HG03558 (cell line): Measurements from ENCODE around the gene LDLRAD4.
"Not testable (repeated sequence)": the region's sequence is repeated elsewhere in the genome, so short reads cannot be mapped to it uniquely, and the experiment has no call there.

Experiments used
- ATAC-seq: cut with Tn5 transposase; IDR thresholded peaks from one replicate; pipeline ENCODE4 v1.9.1; 2021; ENCODE audit warnings: moderate number of reproducible peaks; ENCODE audit not compliant: unreplicated experiment; ENCODE audit errors: extremely low read depth

LDLRAD4 gene

DNA sequence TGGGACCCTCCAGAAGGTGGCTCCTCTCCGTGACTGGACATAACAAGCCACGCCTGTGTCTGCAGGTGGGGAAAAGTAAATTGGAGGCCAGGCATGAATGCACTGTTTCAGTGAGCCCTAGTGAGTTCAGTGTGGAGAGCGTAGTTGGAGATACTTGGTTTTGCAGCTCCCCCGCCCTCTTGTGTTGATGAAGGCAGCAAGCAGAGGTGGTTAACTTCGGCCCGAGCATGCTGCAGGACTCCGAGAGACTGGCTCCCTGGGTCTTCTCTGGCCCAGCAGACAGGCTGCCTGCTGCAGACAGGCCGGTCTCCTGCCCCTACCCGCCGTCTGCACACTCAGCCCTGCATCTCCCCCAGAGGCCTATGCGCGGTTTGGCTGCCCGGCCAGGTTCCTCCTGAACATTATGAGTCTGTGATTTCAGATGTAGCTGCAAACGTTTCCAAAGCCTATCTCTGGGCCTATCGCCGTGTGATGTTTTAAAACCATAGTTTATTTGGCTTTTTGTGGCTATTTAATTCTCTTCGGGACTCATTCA lies 102.4 kb downstream of the LDLRAD4 start:
- no peak for ATAC-seq

DNA sequence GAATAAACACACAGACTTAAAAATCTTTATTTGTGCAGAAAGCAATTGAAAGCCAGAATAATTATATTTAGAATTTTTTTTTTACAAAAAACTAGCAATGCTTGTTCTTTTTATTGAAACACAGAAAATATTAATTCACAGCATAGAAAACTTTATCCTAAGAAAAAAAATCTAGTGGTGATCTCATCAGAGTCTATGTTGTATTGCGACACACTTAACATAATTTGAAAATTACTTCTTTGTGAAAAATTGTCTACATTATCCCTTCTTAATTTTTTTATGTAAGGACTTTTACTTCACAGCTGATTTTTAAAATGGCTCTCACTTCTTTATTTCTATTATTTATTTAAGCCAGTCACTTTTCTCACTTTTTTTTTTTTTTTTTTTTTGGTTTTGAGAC lies 103.4 kb downstream of the LDLRAD4 start:
- no peak for ATAC-seq

DNA sequence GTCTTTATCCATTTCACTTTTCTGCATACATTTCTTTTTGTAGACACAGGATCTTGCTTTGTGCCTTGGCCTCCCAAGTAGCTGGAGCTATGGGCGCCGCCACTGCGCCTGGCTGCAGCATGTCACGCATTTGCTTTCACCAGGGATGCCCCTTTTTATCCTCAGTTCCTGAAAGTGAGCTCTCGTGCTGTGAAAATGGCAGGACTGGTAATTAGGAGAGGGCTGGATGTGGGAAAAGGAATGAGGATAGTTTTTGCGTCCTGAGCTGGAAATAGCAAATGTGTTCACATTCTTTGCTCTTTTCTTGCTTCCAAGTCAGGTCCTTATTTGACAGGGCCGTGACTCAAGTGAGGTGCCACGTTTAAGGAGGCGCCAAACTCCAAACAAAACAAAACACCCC lies 104.6 kb downstream of the LDLRAD4 start:
- no peak for ATAC-seq

DNA sequence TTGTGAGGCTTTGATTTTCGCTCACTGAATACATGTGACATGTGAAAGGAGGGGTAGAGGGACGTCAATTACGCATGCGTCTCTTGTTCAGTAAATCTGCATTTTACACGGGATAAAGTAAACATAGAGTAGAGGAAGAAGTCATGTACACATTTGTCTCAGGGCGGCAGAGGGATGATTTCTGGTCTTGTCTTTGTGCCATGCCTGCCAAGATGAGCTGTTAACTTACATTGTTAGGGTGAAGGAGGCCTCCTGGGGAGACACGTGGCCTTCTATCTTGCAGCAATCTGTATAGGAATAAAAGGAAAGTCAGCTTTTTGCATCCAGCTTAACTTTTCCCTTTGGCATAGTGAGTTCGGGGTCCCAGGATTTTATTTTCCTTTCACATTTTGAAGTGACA lies 106.3 kb downstream of the LDLRAD4 start:
- ATAC-seq, result no peak

DNA sequence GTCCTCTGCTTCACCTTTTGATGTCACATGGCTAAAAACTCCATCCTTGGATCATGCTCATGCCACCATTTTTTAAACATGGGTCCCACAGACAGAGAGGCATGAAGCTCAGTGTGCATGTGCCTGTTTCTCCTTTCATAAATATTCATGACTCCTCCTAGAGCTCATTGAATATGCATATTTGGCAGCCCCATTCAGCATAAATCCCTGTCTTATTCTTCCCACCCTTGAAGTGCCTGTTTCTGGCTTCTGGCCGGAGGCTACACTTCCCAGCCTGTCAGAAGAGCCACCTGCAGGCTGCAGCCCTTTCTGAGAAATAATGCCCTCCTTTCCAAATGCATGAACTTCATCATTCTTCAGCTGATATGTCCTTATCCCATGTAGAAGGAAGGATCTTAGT lies 109.7 kb downstream of the LDLRAD4 start:
- ATAC-seq, result no peak

DNA sequence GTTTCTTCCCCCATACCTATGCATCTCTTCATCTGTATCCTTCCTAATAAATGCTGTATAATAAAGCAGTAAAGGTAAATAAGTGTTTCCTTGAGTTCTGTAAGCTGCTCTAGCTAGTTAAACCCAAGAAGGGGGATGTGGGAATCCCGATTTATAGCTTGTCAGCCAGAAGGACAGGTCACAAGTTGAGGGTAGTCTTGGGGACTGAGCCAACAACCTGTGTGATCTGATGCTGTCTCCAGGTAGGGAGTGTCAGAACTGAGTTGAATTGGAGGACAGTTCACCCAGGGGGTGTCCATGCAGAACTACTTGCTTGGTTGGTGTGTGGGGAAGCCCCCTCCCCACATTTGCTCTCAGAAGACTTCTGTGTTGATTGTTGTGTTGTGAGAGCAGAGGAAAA lies 112.4 kb downstream of the LDLRAD4 start:
- no peak for ATAC-seq

DNA sequence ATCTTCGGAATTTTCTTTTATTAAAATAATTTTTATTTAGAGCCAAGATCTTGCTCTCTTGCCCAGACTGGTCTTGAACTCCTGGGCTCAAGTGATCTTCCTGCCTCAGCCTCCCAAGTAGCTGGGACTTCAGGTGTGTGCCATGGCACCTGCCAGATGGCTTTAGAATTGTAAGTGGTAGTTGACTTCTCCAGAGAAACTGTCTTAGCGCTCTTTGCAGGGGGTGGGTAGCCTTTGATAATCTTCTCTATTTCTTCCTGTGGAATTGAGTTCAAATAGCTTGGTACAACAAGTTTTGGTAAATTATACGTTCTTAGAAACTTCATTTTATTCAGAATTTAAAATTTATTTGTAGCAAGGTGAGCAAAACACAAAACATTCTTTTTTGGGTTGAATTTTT lies 113.3 kb downstream of the LDLRAD4 start:
- no peak for ATAC-seq

DNA sequence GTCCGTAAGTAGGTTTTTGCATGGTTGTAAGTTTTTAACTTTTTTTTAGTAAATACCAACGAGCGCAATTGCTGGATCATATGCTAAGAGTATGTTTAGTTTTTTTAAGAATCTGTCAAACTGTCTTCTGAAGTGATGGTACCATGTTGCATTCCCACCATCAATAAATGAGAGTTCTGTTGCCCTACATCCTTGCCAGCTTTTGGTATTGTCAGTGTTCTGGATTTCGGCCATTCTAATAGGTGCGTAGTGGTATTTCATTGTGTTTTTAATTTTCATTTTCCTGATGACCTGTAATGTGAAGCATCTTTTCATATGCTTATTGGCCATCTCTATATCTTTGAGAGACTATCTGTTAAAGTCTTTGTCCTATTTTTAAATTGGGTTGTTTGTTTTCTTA lies 114.3 kb downstream of the LDLRAD4 start:
- no peak for ATAC-seq

DNA sequence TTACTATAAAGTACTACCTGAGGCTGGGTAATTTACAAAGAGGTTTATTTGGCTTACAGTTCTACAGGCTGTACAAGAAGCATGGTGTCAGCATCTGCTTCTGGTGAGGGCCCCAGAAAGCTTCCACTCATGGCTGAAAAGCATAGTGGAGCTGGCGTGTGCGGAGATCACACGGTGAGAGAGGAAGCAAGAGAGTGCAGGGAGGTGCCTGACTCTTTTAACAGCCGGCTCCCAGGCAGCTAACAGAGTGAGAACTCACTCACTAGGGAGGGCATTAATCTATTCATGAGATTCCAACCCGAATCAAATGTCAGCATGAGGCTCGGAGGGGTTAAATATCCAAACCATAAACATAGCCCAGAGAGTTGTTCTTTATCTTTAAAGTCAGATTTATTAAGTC lies 117.3 kb downstream of the LDLRAD4 start:
- ATAC-seq, result no peak

DNA sequence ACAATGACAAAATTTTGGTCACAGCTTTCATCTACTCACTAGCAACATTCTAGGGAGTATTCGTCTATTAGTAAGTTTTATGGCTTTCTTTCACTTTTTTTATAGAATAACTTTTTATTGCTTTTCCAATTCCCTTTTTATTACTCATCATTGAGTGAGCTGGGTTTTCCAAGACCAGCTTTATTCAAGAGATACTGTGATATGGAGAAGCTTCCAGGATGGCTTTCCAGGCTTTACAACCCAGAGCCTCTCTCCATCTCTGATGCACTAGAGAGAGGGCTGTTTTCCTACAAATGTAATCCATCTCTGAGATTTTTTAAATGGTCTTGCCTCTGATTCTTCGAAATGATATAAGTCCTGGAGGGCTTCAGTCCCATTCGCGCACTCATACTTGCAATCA lies 118.3 kb downstream of the LDLRAD4 start:
- no peak for ATAC-seq

DNA sequence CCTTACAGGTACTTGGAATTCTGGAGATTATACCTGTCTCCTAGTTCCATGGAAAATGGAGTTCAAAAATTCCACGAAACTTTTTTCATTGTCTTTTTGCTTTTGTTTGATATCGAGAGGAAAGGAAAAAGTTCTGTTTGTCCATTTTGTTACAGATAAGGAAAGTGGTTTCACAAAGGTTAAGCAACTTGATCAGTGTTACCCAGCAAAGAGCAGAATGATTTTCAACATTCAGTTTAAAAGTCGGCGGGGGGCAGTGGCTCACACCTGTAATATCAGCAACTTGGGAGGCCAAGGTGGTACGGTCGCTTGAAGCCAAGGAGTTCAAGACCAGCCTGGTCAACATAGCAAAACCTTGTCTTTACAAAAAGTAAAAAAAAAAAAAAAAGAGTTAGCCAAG lies 118.8 kb downstream of the LDLRAD4 start:
- no peak for ATAC-seq

DNA sequence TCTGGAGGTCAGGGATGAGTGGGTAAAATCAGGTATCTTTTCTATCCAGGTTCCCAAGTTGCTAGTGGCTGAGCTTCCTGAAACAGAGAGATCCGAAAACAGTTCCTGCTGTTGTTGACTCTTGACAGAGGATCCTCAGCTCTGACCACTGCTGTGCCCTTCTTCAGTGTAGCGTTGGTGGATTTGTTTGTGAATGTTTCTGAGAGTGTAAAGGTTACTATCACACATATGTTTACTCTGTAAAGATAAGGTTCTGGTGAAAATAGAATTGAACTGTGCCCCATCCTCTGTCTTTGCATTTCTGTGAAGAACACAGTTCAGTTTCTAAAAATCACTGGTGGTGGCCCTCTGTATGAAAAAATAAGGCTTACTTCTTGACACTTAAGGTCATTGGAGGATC lies 119.8 kb downstream of the LDLRAD4 start:
- ATAC-seq, result no peak

DNA sequence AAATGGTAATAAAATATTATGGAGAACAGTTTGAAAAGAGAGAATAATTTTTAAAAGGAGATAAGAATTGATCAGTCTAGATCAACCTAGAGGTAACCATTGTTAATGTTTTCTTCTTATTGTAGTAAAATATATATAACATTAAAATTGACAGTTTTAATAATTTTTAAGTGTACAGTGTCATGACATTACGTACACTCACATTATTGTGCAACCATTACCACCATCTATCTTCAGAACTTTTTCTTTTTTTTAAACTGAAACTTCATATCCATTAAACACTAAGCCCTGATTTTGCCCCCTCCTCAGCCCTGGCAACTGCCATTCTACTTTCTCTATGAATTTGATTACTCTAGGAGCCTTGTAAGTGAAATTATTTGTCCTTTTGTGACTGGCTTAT lies 121.1 kb downstream of the LDLRAD4 start:
- ATAC-seq, result no peak

DNA sequence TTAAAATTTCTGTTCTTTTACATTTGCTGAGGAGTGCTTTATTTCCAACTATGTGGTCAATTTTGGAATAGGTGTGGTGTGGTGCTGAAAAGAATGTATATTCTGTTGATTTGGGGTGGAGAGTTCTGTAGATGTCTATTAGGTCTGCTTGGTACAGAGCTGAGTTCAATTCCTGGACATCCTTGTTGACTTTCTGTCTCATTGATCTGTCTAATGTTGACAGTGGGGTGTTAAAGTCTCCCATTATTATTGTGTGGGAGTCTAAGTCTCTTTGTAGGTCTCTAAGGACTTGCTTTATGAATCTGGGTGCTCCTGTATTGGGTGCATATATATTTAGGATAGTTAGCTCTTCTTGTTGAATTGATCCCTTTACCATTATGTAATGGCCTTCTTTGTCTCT lies 127.9 kb downstream of the LDLRAD4 start:
- not testable (repeated sequence) for ATAC-seq

DNA sequence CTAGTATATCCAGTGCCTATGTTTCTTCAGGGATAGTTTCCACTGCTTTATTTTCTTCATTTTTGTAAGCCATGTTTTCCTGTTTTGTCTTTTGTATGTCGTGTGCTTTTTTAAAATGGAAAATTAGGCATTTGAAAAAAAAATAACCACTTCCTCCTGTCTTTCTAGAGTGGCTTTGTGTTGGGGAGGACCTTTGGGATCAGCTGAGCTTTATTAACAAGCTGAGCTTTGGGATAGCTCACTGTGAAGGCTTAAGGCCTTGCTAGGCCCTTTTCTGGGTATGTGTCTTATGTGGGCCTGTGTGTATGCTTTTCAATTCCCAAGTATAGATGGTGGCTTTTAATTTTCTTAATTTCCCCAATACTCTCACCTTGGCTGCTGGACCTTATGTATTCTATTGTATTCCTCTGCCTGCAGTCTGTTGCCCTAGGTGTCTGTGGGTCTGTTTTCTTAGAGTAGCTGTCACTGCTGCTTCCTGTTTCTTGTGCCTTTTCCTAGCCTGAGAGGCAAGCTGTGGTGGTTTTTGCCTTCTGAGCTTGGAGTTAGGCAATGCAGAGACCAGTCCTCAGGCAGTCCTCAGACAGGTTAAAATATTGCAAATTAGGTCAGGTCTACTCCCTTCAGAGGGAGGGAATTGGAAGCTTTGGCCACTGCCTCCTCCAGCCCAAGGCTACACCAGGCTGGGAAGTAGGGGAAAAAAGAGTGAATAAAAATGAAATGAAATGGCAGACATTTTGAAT lies 134.7 kb downstream of the LDLRAD4 start:
- ATAC-seq, result no peak

DNA sequence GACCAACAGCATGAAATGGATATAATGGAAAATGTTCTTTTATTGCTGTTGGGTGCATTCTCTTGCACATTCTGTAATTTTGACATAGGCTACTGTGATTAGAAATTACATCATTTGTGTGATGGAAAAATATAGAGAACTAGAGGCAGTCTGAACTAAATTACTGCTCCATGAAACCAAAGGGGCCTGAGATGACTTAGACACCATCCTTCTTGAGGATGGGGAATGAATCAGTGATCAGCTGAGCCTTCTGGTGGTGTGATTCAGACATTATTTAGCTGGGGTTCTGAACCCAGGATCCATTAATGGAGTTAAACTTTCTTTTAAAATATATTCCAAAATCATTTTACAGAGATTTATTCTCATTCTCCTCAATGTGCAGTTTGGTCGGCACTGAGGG lies 135.8 kb downstream of the LDLRAD4 start:
- ATAC-seq, result no peak

DNA sequence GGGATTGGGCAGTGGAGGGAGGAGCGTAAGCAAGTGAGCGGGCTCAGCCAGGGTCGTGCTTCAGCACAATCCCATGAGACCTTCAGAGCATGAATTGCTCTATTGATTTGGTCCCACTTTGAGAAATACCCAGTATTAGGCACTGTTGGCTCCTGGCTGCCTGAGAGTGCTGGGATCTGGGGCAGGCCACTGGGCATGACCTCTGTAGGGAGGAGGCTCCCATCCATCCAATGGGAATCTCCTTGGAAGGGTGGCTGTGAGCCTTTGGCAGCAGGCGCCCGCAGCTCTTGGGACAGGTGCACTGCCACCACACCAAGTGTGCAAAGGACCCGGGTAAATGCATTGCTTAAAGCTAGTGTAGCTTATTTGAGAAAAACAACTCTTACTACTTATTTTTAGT lies 137.5 kb downstream of the LDLRAD4 start:
- ATAC-seq, result no peak

DNA sequence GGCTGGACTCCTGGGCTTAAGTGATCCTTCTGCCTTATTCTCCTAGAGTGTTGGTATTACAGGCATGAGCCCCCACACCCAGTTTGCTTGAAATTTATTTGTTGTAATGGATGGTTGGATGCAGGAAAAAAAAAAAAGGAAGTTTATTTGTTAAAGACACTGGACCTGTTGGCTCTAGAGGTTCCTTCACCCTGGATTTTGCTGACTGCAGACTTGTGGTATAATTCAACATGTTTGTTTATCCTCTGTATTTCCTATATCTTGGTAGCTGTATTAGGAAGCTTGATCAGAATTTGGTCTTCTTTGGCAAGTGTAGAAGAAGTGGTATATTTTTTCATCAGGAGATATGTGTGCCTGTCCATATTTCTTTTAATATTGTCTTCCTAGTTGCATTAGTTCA lies 138.7 kb downstream of the LDLRAD4 start:
- ATAC-seq, result no peak

DNA sequence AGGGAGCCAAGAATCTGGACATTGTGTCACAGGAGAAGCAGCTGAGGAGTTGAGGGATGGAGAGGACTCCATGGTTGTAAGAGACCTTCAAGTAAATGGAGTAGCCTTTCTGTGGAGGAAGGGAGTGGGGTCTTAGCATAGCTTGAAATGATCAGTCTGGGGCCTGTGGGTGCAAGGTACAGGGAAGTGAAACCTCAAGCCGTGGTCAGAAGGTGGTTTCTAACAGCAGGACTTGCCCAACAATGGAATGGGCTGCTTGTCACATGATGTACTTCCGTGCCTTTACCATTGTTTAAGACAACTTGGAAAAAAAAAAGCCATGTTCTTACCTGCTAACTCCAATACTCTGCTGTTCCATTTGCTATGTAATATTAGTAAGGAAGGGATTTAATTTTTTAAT lies 140.7 kb downstream of the LDLRAD4 start:
- no peak for ATAC-seq

DNA sequence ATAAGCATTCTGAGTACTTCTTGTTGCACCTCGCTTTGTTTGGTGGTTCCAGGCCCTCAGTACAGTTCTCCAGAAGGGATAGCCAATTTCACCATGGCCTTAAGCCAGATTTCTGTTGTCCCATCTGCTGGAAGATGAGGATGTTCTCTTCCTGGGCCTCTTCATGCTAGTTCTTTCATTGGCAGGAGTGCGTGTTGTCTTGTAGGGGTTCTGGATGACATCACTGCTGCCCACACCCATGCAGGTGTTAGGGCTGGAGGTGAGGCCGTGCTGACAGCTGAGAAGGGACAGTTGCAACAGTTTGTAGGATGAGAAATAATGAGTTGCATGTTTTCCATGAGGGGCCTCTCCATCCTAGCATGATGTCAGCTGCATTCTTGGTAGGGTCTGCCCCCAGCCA lies 142.9 kb downstream of the LDLRAD4 start:
- no peak for ATAC-seq

DNA sequence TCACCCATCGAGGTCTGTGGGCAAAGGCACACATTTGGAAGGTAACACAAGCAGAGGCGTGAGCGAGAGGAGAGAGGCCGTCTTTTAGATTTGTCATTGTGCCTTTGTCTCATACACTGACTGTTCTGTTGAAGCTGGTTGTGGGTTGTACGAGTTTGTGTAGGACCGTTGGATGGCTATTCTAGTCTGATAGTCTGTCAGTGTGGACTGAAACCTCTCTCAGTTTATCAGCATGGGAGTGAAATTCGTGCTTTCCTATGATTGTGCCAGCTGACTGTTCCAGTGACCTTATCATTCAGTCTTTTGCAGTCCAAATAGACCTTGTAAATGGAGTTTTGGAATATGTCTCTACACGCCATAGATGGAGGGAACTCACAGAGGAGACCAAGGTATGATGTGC lies 143.5 kb downstream of the LDLRAD4 start:
- no peak for ATAC-seq

DNA sequence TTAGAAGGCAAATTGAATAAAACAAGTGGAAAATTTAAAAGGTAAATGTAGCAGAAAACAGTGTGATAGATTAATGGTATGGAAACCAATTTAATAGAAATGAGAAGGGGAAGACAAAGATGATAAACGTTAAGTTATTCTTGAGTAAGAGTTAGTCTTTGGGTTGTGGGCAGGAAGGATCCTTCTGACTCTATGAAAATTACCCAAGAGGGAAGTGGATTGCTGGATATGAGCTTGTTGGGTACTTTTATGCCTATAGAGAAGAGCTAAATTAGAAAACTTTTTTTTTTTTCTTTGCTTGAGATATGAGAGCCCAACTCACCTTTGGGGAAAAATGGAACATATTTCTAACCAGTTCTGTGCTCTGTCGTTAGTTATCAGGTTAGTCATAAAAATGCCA lies 144.0 kb downstream of the LDLRAD4 start:
- ATAC-seq, result no peak
